SU-DHL-6 (cell line): ENCODE measurements around the gene FBXO44.

Experiments used
- EZH2phosphoT487 ChIP-seq: fragments of 200-600 bp; sonication (generic), shearing (Covaris generic); conservative IDR thresholded peaks from 2 replicates; pipeline ENCODE4 v1.6.1; 2018; ENCODE audit warnings: mild to moderate bottlenecking, antibody characterized with exemption, low read length, moderate library complexity, mixed read lengths
- TF ChIP-seq, protein P1 (sequence below): fragments of 200-600 bp; sonication (generic); IDR thresholded peaks from one replicate; pipeline ENCODE4 v1.5.1; 2017; ENCODE audit warnings: antibody characterized with exemption, mild to moderate bottlenecking, low read length, moderate library complexity; ENCODE audit not compliant: insufficient read depth, poor library complexity, severe bottlenecking

DNA sequence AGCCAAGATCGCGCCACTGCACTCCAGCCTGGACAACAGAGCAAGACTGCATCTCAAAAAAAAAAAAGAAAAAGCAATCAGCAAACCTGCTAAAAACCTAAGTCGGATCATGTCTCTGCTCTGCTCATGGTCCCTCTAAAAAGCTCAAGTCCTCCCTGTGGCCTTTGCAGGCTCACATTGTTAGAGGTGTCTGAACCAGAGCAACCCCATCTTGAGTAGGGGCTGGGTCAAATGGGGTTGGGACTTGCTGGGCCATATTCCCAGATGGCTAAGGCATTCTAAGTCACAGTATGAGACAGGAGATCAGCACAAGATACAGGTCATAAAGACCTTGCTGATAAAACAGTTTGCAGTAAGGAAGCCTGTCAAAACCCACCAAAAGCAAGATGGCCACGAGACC is 33.8 kb downstream of the FBXO44 start:
- TF ChIP-seq, protein P1, sequence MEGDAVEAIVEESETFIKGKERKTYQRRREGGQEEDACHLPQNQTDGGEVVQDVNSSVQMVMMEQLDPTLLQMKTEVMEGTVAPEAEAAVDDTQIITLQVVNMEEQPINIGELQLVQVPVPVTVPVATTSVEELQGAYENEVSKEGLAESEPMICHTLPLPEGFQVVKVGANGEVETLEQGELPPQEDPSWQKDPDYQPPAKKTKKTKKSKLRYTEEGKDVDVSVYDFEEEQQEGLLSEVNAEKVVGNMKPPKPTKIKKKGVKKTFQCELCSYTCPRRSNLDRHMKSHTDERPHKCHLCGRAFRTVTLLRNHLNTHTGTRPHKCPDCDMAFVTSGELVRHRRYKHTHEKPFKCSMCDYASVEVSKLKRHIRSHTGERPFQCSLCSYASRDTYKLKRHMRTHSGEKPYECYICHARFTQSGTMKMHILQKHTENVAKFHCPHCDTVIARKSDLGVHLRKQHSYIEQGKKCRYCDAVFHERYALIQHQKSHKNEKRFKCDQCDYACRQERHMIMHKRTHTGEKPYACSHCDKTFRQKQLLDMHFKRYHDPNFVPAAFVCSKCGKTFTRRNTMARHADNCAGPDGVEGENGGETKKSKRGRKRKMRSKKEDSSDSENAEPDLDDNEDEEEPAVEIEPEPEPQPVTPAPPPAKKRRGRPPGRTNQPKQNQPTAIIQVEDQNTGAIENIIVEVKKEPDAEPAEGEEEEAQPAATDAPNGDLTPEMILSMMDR: no peak
- no peak for TF ChIP-seq EZH2phosphoT487
